HG02678 (cell line): ENCODE results near the gene CHKB.
"Not testable (repeated sequence)": the region's sequence is repeated elsewhere in the genome, so short reads cannot be mapped to it uniquely, and the experiment has no call there.

Experiments used
- ATAC-seq: cut with Tn5 transposase; IDR thresholded peaks from one replicate; pipeline ENCODE4 v1.9.1; 2021; ENCODE audit warnings: mild to moderate bottlenecking, moderate library complexity; ENCODE audit not compliant: unreplicated experiment

Gene CHKB

GRCh38 chr22:50551160-50551752, 31.4 kb downstream of the CHKB start:
- no peak for ATAC-seq

GRCh38 chr22:50550395-50550794, 32.3 kb downstream of the CHKB start:
- no peak for ATAC-seq

- ATAC-seq, result no peak
These were observed 33.5 kb downstream of the CHKB start for GRCh38 chr22:50548921-50549790.

- no peak for ATAC-seq
These were observed 34.4 kb downstream of the CHKB start for GRCh38 chr22:50548040-50548920.

GRCh38 chr22:50547263-50547985, 35.2 kb downstream of the CHKB start:
- no peak for ATAC-seq

- no peak for ATAC-seq
These were observed 36.1 kb downstream of the CHKB start for GRCh38 chr22:50546326-50547262.

- no peak for ATAC-seq
These were observed 36.9 kb downstream of the CHKB start, which contains the start of gene KLHDC7B for GRCh38 chr22:50545522-50546325. Gene KLHDC7B, plus strand, starts transcription at chr22:50545899. Its CDS starts 345 bp downstream, at chr22:50546244.

DNA sequence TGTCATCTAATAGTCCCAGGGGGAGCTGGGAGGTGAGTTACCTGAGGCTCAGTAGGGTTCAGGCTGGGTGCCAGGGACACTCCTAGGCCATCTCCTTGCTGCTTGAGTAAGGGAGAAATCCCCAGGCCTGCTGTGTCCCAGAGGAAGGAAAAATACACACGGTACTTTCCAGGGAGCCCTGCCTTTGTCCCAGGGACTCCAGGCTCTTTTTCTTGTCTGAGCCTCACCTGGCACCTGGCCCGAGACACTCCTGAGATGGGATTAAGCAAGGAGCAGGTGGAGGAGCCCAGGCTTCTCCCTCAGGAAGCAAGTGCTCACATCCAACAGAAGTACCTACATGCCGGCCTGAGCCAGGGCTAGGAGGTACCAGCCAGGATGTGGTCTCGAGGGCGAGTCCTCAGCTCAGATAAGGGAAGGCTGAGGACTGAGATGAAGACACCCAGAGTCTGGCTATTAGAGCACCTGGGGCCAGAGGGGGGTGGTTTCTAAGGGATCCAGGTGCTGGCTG, 37.8 kb downstream of the CHKB start:
- no peak for ATAC-seq

DNA sequence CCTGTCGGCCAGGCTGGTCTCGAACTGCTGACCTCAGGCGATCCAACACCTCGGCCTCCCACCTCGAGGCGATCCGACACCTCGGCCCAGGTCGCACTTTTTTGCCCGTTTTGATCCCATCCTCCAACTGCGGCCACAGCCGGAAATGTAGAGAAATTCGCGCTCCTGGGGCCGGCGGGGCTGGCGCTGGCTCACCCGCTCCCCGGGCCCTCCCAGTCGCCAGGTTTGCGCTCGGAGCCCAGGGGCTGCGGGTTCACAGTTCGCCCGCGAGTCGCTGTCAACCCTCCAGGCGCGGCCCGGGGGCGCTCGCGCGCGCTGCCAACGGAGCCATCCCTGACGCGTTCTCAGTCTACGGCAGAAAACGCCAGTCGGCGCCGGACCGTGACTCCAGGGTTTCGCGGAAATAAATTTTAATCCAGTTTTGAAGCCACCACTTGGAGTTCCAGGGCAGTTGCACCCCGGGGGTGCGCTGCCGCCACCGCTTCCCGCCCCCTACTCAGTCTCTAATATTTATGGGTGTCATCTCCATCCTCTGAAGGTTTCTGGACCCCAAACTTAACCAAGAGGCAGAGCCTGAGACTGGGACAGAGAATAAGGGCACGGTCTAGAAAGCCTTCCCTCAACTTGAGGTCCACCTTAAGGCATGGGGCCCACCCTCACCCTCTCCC, 38.4 kb downstream of the CHKB start:
- ATAC-seq, result no peak

DNA sequence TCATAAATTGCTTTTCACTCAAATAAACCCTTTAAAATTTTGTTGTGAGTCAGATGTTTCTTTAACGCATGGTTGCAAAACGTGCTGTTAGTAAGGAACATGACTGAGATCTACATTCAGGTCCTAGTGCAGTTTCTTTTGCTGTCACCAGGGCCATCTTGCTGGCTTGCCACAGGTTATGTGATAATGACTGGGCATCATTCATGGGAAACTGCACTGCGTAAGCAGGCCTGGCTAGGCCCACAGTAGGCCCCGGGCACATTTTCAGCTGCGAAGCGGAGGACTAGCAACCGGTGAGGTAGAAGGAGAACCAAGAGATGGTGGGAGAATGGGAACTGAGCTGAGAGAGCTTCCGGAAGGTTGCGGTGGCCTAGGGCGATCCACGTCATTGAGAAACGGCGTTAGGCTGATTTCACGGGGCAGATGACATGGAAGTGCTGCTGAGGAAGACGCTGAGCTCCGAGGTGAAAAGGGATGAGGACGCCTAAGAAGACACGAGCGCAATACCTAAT, 40.2 kb downstream of the CHKB start:
- no peak for ATAC-seq

DNA sequence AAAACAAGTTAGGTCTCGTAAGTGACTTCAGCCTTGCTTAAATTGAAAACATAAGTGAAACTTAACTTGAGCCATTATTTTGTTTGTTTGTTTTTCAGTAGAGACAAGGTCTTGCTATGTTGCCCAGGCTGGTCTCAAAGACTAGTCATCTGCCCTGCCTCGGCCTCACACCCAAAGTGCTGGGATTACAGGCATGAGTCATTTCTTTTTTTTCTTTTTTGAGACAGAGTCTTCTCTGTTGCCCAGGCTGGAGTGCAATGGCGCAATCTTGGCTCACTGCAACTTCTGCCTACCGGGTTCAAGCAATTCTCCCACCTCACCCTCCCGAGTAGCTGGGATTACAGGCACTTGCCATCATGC, 41.0 kb downstream of the CHKB start:
- ATAC-seq, result not testable (repeated sequence)

DNA sequence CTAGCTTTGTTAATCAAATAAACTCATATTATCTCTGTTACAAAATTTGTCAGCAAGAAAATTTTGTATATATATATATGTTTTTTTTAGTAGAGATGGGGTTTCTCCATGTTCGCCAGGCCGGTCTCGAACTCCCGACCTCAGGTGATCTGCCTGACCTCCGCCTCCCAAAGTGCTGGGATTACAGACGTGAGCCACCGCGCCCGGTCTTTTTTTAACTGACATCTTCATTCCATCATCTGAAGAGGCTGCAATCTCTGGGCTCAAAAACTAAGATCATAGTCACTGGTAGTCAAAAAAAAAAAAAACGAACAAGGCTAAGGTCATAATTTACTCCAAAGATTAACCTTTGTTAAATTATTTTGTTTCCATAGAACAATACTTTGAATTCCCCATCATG, 42.3 kb downstream of the CHKB start:
- no peak for ATAC-seq

GRCh38 chr22:50537765-50538164, 44.9 kb downstream of the CHKB start:
- no peak for ATAC-seq

- no peak for ATAC-seq
These were observed 46.4 kb downstream of the CHKB start for GRCh38 chr22:50536226-50536625.

GRCh38 chr22:50535113-50535512, 47.5 kb downstream of the CHKB start:
- no peak for ATAC-seq

DNA sequence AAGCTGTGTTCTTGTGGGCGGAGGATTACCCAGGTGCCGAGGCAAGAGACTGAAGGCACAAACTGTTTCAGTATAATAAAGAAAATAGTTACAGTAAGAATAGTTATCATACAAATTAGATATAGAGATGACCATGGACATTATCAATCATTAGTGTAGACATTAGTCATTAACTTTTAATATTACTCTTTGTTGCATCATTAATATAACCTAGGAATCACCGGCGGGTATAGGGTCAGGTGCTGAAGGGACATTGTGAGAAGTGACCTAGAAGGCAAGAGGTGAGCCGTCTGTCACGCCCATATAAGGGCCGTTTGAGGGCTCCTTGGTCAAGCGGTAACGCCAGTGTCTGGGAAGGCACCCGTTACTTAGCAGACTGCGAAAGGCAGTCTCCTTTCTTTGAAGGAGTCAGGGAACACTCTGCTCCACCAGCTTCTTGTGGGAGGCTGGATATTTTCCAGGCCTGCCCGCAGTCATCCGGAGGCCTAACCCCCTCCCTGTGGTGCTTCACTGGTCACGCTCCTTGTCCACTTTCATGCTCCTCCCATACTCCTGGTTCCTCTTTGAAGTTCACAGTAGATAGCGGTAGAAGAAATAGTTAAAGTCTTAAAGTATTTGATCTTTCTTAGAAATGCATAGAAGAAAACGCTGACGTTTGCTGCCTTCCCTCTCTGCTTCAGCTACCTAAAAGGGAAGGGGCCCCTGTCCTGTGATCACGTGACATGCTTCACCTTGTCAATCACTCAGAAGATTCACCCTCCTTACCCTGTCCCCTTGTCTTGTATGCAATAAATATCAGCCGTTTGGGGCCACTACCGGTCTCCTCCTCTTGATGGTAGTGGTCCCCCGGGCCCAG, 48.6 kb downstream of the CHKB start:
- ATAC-seq, result not testable (repeated sequence)
